H1 (cell line): ENCODE measurements around the gene TRIM56.

Experiments used
- CTCF ChIP-seq, 3 experiments: IDR thresholded peaks; 1 replicate in 2 of 3; 2 replicates in 1 of 3; pipeline versions ENCODE4 v1.5.1 to v1.6.1; 2011; ENCODE audit warnings: low read length in 3 of 3, mild to moderate bottlenecking in 3 of 3, inconsistent platforms in 2 of 3, low read depth in 1 of 3, moderate library complexity in 1 of 3; ENCODE audit not compliant: insufficient read depth in 1 of 3; ENCODE audit errors: control extremely low read depth in 1 of 3
- EP300 ChIP-seq, 2 experiments: IDR thresholded peaks; 1 replicate in 1 of 2; 2 replicates in 1 of 2; pipeline ENCODE4 v1.6.1; 2011 to 2012; ENCODE audit warnings: low read depth in 2 of 2, low read length in 2 of 2, mild to moderate bottlenecking in 2 of 2, borderline replicate concordance in 1 of 2, inconsistent platforms in 1 of 2, moderate library complexity in 1 of 2

DNA sequence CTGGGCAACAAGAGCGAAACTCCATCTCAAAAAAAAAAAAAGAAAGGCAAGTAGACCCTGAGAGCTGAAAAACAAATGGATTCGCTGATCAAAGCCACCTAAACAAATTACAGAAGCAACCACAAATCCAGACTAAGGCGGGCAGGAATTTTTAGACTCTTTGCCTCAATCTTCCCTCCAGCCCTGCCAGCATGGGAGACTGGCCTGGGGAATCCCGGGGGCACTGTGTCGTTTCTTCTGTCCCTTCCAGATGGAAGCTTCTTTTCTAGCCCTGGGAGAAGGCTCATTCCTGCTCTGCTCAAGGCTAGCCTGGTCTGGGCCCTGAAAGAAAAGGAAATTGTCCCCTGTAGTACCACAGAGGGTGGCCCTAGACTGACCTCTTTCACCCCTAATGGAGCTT, 26.0 kb downstream of the TRIM56 start:
- TF ChIP-seq CTCF (IDR thresholded peaks at IDR 0.05; ENCODE audit: control extremely low read depth in 1 of 3, insufficient read depth in 1 of 3, low read depth in 1 of 3, low read length in 3 of 3) (no peak), EP300 (IDR thresholded peaks at IDR 0.05; ENCODE audit: borderline replicate concordance in 1 of 2, low read depth in 2 of 2, low read length in 2 of 2) (no peak)
